NOMO-1 treated with dmso at 0.1 percent for 144 hours (cell line): ENCODE data around the gene CBL.
A peak's percentile ranks its signal among the peaks of the same experiment; 100 is the strongest.
"Not testable (repeated sequence)": the region's sequence is repeated elsewhere in the genome, so short reads cannot be mapped to it uniquely, and the experiment has no call there.

ENCODE experiments used
- DNase-seq: peaks from one replicate; lab custom pipeline; 2025; ENCODE audit not compliant: unreplicated experiment; lab: John Stamatoyannopoulos, UW

Gene CBL

DNA sequence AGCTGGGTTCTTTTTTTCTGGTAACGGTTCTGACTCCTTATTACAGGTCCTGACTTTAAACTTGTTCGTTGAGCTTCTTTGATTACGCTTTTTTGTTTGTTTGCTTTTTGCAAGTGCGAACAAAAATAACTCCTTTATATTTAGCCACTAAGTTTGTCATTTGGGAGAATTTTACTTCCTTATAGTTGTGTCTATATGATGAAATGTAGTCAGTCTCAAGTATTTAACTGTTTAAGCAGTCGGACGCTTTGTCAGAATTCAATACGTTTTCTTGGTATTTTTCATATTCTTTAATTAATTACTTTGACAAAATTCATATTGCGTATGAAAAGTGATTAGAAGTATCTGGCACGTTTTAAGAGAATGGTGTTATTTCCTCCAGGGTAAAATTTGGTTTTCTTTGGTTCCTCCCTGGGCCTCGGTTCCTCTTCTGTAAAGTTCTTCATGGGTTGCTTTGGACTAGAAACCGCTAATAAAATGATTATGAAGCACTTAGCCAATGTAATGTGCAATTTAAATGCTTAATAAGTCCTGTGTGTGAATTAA is 1.3 kb downstream of the CBL start:
- DNase-seq = peak; percentile 17

DNA sequence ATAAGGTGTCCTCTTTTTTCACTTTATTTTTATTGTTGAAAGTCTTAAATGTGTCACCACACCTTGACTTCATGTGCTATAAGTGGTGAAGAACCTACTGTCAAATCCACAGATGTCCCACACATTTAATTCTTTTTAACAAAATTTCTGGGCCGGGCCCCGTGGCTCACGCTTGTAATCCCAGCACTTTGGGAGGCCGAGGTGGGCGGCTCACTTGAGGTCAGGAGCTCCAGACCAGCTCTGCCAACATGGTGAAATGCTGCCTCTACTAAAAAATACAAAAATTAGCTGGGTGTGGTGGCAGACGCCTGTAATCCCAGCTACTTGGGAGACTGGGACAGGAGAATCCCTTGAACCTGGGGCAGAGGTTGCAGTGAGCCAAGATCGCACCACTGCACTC is 3.0 kb downstream of the CBL start:
- DNase-seq = no peak

DNA sequence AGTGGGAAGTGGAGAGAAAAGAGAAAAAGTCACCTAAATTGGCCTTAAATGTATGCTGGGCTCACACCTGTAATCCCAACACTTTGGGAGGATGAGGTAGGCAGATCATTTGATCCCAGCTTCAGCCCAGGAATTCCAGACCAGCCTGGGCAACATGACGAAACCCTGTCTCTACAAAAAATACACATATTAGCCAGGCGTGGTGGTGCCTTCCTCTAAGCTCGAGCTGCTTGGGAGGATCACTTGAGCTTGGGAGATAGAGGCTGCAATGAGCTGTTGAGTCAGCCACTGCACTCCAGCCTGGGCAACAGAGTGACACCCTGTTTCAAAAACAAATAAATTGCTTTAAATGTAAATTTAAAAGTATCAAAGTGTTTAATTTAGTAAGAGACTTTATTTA is 3.9 kb downstream of the CBL start:
- no peak for DNase-seq

DNA sequence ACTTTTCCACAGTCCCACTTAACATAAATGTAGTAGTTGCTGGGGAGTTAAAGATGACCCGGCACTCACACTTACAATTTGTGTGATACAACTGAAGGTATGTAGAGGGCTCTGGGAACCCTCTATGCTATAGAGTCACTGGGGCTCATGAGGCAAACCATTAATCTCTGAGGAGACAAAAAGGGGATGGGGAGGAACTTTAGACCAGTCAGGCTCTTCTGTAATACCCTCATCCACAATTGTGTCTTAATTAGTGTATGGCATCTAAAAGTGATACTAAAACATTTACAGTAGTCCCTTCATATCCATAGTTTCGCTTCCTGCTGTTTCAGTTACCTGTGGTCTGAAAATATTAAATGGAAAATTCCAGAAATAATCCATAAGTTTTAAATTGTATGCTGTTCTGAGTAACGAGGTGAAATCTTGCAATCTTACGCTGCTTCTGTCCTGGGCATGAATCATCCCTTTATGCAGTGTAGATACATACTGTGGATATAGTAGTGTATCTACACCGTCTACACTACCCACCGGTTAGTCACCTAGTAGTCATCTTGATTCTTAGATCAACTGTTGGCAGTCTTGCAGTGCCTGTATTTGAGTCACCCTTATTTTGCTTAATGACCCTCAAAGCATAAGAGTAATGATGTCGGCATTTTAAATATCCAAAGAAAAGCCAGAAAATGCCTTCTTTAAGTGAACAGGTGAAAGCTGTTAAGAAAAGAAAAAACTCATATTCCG is 12.2 kb downstream of the CBL start:
- no peak for DNase-seq

DNA sequence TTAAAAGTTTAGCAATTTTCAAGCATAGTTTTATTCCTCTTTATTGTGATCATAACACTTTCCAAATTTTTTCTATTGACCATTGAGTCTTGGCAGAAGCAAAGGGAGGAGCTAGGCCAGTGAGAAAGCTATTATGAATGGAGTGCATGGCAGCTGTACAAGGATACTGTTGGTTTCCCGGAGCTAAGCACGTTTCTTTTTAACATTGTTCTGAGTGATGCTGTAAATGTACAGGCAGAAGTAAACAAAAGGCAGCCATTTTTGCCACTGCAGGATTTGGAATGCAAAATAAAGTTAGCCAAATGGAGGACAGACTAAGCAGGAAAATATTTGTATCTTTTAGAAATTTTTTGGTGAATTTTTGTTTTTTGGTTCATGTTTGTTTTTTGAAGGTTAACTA is 16.2 kb downstream of the CBL start:
- no peak for DNase-seq

DNA sequence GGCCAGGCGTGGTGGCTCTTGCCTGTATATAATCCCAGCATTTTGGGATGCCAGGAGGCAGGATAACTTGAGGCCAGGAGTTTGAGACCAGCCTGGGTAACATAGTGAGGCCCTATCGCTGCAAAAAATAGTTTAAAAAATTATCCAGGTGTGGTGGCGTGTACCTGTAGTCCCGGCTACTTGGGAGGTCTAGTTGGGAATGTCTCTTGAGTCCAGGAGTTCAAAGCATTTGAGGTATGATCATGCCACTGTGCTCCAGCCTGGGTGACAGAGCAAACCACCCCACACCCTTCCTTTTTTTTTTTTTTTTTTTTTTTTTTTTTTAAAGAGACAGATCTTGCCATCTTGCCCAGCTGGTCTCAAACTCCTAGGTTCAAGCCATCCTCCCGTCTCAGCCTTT is 16.8 kb downstream of the CBL start:
- DNase-seq = no peak

DNA sequence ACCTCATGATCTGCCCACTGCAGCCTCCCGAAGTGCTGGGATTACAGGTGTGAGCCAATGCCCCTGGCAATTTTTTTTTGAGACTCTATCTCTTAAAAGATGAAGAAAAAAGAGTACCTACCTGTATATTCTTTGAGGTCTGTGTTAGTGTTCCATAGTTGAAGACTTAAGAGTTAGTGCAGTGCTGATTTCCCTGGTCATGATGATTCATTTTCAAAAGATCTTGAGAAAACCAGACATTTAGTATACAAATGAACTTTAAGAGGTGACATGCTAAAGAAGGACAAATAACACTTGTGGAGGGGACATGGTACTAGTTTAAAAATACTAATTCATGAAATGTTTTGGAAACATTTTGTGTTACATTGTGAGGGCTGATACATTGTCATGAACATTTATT is 17.7 kb downstream of the CBL start:
- DNase-seq = no peak

DNA sequence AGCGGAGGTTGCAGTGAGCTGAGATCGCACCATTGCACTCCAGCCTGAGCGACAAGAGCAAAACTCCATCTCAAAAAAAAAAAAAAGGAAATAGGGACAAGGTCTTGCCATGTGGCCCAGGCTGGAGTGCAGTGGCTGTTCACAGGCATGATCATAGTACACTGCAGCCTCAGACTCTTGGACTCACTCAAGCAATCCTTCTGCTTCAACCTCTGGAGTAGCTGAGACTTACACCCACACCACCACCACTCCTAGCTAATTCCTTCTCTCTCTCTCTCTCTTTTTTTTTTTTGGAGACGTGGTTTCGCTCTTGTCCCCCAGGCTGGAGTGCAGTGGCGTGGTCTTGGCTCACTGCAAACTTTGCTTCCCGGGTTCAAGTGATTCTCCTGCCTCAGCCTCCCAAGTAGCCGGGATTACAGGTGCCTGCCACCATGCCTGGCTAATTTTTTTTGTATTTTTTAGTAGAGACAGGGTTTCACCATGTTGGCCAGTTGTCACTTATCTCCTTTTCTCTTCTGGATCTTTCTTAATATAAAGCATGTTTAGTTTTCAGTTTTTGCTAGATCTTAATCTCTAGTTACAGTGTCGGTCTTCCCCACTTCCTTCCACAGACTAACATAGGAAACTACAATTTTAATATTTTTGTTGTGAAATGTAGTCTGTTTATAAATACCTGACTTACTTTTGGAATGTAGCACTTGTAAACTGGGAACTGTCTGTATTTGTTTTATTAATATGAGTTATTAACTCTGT is 22.6 kb downstream of the CBL start:
- not testable (repeated sequence) for DNase-seq

DNA sequence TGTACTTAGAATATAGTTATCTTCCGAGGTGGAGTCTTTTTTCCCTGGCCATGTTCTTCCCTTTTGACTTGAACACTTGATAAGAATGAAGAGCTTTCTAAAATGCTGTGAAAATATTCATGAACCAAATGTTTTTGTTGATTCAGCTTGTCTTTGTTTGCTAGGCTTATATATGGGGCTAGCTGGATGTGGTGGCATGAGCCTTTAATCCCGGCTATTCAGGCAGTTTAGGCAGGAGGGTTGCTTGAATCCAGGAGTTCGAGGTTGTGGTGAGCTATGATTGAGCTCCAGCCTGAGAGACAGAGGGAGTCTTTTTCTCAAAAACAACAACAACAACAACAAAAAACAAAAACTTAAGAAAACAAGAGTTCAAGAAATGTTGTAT is 23.1 kb downstream of the CBL start:
- no peak for DNase-seq

DNA sequence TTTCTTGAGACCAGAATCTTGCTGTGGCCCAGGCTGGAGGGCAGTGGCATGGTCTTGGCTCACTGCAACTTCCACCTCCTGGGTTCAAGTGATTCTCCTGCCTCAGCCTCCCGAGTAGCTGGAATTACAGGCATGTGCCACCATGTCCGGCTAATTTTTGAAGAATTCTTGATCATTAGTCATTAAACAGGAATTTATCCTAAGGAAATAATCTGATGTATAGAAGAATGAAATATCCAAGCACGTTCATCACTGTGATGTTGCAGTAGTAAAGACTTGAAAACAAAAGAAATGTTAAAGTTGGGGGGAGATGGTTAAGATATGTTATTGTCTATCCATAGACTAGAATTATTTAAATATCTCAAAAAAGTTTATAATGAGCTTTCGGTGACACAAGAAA is 23.6 kb downstream of the CBL start:
- DNase-seq = no peak

DNA sequence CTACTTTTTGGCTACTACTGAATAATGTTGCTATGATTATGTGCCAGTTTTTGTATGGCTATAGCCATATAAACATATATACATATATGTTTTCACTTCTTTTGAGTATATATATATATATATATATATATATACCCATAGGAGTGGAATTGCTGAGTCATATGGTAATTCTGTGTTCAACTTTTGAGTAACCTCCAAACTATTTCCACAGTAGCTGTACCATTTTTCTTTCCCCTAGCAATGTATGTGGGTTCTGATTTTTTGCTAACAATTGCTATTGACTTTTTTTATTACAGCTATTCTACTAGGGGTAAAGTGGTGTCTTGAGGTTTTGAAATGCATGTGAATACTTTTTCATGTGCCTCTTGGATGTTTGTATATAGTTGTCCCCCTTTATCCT is 30.4 kb downstream of the CBL start:
- no peak for DNase-seq

DNA sequence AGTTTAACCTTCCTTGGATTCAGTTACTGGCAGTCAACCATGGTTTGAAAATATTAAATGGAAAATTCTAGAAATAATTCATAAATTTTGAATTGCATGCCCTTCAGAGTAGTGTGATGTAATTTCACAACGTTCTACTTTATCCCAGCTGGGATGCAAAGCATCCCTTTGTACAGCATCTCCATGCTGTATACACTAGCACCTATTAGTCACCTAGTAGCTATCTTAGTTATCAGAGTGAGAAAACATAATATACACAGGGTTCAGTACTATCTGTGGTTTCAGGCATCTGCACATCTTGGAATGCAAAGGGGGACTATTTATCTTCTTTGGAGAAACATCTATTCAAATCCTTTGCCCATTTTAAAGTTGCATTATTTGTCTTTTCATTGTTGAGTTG is 30.8 kb downstream of the CBL start:
- DNase-seq = no peak

DNA sequence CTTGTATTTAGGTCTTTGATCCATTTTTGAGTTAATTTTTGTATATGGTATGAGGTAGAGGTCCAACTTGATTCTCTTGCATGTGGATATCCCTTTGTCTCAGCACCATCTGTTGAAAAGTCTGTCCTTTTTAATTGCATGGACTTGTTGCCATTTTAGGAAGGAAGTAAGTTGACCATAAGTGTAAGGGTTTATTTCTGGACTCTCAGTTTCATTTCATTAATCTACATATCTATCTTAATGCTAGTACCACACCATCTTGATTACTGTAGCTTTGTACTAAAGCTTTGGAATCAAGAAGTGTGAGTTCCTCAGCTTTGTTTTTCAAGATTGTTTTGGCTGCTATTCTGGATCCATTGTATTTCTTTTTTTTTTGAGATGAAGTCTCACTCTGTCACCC is 31.4 kb downstream of the CBL start:
- no peak for DNase-seq

DNA sequence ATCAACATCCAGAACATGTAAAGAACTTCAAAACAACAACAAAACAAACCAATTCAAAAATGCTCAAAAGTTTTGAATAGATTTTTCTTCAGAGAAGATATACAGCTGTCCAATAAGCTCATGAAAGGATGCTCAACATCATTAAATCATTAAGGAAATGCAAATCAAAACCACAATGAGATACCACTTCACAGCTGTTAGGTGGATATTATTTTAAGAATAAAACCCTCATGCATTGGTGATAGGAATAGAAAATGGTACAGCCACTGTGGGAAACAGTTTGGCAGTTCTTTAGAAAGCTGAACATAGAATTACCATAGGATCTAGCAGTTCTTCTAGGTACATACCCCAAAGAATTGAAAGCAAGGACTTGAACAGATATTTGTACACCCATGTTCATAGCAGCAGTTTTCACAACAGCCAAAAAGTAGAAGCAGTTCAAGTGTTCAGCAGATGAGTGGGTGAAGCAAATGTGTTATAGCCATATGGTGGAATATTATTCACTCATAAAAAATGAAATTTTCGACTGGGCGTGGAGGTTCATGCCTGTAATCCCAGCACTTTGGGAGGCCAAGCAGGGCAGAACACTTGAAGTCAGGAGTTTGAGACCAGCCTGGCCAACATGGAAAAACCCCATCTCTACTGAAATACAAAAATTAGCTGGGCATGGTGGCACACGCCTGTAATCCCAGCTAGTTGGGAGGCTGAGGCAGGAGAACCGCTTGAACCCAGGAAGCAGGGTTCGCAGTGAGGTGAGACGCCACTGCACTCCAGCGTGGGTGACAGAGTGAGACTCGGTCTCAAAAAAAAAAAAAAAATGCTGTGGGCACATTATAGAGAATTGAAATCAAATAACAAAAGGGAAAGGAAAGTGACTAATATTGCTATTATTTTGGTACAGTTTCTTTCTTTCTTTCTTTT is 42.9 kb downstream of the CBL start:
- no peak for DNase-seq

DNA sequence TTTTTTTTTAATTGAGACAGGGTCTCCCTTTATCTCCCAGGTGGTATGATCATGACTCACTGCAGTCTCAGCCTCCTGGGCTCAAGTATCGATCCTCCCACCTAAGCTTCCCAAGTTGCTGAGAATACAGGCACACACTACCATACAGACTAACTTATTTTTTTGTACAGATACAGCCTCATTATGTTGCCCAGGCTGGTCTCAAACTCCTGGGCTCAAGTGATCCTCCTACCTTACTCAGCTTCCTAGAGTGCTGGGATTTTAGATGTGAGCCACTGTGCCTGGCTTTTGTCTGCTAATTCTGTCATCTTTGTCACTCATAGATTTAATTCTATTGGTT is 43.5 kb downstream of the CBL start:
- no peak for DNase-seq

DNA sequence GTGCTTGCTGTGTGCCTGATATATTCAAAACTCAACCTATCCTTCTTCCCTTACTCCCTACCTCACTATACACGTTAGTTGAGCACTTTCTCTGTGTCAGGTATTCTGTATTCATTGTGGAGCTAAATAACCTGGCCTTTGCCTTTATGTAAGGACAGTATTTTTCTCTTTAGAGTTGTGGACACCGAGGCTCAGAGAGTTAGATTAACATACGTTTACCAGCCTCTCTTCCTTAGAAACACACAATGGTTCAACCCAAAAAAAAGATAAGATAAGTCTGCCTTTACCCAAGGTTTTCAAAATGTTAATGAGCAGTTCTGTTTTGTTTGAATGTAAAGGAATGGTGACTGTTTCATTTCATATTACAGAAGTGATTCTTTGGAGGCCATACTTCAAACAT is 45.0 kb downstream of the CBL start:
- no peak for DNase-seq

DNA sequence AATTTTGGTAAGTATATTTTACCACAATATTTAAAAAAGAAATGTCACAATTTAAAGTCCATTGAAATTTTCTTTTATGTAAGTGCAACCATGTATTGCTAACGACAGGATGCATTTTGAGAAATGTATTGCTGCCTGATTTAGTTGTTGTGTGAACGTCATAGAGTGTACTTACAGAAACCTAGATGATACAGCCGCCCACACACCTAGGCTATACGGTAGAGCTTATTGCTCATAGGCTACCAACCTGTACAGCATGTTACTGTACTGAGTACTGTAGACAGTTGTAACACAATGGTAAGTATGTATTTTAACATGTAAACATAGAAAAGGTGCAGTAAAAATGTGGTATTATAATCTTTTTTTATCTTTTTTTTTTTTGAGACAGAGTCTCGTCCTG is 48.1 kb downstream of the CBL start:
- DNase-seq = no peak

DNA sequence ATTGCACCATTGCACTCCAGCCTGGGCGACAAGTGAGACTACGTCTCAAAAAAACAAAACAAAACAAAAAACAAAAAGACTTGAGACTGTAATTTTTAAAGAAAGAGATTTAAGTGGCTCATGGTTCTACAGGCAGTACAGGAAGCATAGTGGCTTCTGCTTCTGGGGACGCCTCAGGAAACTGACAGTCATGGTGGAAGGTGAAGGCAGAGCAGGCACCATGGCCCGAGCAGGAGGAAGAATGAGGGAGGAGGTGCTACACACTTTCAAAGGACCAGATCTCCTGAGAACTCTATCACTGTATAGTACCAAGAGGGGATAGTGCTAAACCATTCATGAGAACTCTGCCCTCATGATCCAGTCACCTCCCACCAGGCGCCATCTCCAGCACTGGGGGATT is 52.0 kb downstream of the CBL start:
- DNase-seq = no peak

DNA sequence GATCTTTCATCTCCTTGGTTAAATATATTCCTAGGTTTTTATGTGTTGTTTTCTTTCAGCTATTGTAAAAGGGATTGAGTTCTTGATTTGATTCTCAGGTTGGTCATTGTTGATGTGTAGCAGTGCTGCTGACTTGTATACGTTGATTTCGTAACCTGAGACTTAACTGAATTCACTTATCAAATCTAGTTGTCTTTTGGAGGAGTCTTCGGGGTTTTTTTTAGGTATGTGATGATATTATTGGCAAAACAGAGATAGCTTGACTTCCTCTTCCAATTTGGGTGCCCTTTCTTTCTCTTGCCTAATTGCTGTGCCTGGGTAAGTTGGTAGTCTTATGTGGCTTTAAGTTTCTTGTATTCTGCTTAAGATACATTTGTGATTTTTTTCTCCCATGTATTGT is 52.8 kb downstream of the CBL start:
- DNase-seq = no peak

DNA sequence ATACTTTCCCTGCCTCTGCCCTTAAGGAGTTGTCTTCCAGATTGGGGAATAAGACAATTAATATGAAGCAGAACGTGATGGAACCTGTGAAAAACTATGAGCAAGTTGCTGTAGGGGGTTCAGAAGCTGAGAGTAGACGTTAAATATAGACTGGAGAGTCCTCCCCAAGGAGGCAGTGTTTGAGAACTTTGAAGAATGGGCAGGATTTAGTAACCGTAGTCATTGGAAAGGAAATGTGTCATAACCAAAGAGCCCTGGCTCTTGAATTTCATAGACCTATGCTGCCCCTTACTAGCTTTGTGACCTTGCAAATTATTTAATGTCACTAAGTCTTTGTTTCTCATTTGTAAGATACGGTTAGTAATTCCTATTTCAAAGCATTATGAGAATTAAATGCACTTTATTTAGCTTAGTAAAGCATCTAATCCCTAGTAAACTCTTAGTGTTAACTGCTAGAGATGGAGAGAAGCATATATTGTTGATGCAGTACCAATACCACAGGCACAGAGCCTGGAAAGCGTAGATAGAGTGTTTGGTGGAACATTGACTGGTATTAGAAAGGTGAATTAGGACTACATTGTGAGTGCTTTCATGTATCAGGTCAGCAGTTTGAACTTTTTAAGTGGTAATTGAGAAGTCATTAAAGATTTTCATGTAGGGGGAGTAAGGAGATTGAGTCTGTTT is 56.7 kb downstream of the CBL start:
- peak; percentile 17 for DNase-seq

DNA sequence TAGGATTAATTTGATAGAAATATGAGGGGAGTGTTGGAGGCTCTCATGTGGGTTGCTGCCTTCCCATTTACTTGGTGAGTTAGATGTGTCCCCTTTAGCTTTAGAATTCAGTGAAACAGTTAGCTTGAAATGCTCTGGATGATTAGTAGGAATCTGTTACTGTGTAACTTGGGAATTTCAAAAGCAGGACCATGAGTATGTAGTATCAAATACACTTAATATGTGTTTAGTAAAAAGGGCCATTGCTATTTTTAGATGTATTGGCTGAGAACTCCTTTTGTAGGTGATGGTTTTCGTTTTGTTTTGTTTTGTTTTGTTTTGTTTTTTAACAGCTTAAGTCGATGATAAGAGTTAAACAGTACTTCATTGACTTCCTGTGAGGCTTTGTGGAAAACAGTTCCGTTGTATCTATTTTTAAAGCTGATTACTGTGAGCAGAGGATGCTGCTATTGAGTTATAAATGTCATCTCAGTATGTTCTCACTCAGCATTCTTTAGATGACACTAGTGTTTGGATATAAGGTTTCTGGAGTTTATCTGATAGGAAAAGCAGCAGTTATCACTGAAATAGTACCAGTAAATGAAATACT is 57.3 kb downstream of the CBL start:
- DNase-seq = no peak
